Measurements from ENCODE around the gene GTPBP2.
"Not testable (repeated sequence)": the region's sequence is repeated elsewhere in the genome, so short reads cannot be mapped to it uniquely, and the experiment has no call there.

GTPBP2 gene

GRCh38 chr6:43623880-43624785 is 4.9 kb downstream of the GTPBP2 start:
- DNase-seq = no peak

DNA sequence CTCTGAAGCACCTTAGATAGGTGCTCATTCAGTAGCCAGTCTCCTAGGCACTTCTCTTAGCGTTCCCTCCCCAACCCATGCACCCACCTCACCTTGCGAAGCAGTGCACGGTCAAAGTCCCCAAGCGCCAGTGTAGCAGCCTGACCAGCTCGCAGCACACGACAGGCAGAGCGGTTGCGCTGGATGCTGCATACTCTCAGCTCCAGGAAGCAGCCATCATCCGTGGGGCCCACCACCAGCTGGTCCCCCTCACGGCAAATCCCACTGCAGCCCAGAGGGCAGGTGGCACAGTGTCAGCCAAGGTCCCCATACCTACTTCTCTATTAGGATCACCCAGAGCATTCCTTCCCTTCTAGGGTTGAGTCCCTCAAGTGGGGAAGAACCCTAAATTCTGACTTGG is 6.5 kb downstream of the GTPBP2 start:
- DNase-seq = no peak

GRCh38 chr6:43621836-43622180 is 7.3 kb downstream of the GTPBP2 start:
- no peak for DNase-seq

DNA sequence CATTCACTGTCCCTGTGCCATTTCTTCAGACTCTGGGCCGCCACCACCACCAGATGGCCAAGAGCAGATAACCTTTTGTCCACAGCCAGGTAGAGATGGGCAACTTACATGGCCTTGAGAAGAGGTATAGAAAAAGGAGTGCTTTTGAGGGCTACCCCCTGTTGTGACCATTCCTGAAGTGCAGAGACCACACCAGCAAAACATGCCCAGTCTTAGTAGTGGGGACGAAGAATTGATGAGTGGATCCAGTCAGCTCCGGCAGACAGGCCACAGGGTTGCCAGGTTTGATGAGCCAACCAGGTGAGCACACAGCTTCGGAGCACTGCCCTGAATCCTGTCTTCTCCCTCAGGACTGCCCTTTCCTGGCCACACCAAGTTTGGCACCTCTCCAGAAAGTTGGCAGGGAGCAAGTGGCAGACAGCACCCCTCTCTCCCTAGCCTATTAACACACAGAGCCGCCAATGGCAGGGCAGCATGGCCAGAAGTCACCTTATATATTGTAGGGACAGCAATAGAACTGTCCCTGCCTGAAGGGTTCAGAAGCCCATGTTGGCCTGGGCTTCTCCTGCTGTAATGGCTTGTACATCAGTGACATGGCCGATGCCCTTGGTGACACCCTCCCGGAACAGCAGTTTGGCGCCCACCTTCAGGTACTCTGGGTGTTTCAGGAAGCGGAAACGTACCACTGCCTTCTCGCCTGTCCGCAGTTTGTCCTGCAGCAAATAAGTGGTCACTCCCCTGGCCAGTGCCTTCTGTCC is 7.8 kb downstream of the GTPBP2 start:
- no peak for DNase-seq

DNA sequence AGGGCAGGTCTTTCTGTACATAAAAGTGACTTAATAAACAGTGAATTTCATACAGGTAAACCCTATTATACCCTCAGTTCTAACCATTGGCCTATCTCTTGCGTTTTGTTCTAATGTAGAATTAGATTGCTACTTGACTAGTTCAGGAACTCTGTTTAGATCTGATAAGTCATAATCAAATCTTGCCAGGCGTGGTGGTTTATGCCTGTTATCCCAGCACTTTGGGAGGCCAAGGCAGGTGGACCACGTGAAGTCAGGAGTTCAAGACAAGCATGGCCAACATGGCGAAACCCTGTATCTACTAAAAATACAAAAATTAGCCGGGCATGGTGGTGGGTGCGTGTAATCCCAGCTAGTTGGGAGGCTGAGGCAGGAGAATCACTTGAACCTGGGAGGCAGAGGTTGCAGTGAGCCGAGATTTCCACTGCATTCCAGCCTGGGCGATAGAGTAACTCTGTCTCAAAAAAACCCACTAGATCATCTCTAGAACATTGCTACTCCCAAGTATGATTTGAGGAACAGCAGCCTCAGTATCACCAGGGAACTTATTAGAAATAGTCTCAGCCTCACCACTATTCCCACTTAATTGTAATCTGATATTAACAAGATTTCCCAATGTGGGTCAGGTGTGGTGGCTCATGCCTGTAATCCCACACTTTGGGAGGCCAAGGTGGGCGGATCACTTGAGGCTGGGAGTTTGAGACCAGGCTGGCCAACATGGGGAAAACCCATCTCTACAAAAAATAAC is 12.2 kb downstream of the GTPBP2 start:
- no peak for DNase-seq

DNA sequence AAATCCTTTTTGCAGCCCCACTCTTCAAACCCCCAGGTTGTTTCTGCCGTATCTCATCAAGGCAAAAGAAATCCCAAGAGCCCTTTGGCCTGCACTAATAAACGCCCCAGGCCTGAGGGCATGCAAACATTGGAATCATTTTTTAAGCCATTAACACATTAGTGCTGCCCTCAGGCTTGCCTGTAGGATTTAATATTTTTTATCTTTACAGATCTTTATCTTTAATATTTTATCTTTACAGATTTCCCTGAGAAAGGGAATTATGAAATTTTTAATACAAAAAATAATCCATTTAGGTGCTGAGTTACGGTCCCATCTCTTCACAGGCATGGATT is 14.7 kb downstream of the GTPBP2 start:
- DNase-seq = no peak

DNA sequence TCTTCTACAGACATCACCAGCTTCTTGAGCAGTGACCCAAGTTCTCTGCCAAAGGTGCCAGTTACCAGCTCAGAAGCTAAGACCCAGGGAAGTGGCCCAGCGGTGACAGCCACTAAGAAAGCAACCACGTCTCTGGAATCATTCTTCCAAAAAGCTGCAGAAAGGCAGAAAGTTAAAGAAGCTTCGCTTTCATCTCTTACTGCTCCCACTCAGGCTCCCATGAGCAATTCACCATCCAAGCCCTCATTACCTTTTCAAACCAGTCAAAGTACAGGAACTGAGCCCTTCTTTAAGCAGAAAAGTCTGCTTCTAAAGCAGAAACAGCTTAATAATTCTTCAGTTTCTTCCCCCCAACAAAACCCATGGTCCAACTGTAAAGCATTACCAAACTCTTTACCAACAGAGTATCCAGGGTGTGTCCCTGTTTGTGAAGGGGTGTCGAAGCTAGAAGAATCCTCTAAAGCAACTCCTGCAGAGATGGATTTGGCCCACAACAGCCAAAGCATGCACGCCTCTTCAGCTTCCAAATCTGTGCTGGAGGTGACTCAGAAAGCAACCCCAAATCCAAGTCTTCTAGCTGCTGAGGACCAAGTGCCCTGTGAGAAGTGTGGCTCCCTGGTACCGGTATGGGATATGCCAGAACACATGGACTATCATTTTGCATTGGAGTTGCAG is 15.2 kb downstream of the GTPBP2 start:
- DNase-seq = no peak

- no peak for DNase-seq
These were observed 18.6 kb downstream of the GTPBP2 start for GRCh38 chr6:43610431-43610830.

DNA sequence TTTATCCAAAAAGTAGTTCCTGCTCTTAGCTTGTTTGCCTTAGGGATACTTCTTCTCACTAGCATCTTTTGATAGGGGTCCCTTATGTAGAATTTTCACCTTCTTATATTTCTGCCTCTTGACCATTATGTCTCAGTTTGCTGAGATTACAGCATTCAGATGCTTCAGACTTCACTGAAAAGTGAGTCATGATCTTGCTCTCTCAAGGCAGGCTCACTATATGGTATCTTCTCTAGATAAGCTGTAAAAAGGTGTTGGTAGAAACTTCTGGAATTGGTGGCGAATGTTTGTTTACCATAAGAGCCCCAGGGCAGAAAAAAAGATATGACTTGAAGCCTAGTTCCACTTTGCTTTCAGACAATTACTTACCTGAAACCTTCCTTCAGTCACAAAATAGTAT is 19.7 kb downstream of the GTPBP2 start:
- no peak for DNase-seq

- DNase-seq = no peak
These were observed 20.3 kb downstream of the GTPBP2 start for GRCh38 chr6:43608807-43609206.

DNA sequence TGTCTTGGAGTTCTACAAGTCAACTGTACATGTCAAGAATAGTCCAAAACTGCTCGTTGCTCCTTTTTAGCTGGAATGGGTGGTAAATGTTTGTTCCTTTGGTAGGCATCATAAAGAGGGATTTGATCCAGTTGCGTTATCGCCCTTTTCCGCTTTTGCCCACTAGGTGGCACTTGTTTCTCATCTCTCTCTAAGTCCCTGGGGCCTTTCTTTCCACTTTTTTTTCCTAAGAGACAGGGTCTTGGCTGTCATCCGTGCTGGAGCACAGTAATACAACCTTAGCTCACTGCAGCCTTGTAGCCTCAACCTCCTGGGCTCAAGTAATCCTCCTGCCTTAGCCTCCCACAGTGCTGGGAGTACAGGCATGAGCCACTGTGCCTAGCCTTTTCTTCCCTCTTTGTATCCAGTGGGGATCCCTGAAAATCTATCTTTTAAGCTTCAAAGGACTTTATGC is 20.7 kb downstream of the GTPBP2 start:
- DNase-seq = peak; percentile 8 to 65

- no peak for DNase-seq
These were observed 23.0 kb downstream of the GTPBP2 start for GRCh38 chr6:43606019-43606418.

DNA sequence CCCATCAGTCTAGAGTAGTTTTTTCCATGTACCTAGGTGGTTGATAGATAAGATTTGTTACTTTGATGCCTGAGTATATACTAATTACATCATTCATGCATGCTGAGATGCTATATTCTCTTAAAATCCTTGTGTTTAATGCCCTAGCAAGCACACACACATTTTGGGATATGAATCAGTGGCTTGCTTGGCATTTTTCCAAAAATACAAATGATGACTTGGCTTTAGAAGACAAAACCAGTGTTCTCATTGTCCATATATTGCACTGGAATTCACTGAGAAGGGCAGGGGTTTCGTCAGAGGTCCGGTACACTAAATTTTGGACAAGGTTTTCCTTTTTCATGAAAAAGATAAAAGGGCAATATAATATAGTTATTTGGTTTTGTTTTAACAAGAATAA is 24.9 kb downstream of the GTPBP2 start:
- no peak for DNase-seq

GRCh38 chr6:43600595-43600994 is 28.5 kb downstream of the GTPBP2 start:
- DNase-seq = no peak

DNA sequence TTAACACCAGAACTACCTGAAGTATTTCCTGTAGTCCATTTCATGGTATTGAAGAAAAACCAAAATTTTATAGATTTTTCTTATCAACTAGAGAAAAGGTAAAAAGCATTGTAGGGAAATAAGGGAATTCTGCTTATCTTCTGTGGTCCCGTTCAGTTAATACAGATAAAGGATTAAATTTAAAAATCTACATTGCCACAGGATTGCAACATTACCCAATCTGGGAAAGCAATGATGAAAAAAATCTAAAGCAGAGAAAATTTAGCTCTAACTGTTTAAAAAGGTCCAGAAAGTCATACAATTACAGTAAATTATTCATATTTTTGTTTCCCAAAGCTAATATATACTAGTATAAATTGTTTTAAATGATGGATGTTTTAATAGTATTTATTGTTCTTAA is 35.1 kb downstream of the GTPBP2 start:
- DNase-seq = no peak

GRCh38 chr6:43589564-43589963 is 39.5 kb downstream of the GTPBP2 start:
- DNase-seq = not testable (repeated sequence)

GRCh38 chr6:43588194-43588593 is 40.9 kb downstream of the GTPBP2 start:
- no peak for DNase-seq

DNA sequence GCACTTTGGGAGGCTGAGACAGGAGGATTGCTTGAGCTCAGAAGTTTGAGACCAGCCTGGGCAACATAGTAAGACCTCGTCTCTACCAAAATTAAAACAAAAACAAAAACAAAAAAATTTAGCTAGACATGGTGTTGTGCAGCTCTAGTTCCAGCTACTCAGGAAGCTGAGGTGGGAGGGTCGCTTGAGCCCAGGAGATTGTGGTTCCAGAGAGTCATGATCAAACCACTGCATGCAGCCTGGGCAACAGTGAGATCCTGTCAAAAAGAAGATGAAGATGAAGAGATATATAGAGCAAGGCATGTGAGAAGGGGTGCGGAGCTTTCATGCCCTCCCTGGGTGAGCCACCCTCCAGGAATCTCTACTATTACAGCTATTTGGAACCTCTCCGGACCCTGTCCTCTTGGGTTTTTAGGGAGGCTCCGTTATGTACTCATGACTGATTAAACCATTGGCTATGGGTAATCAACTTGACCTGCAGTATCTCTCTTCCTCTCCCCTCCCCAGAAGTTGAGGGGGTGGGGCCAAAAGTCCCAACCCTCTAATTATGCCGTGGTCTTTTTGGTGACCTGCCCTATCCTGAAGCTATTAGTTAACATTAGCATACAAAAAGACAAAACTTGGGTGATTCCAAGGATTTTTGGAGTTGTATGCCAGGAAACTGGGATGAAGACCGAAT is 44.0 kb downstream of the GTPBP2 start:
- no peak for DNase-seq

DNA sequence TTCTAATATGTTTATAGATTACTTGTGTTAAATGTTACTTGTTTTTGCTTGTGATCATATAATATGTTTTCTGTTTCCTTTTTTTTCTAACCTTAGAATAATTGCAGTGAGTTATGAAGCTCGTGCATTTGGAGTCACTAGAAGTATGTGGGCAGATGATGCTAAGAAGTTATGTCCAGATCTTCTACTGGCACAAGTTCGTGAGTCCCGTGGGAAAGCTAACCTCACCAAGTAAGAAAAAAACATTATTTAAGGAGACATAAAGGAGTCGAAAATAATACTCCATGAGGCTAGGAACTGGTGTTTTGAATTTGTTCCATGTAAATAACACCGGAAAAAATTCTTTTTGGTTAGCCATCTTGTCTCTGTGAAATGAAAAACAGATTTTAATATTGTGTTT is 46.2 kb downstream of the GTPBP2 start:
- no peak for DNase-seq

GRCh38 chr6:43579171-43579570 is 49.9 kb downstream of the GTPBP2 start:
- DNase-seq = no peak

GRCh38 chr6:43578748-43579147 is 50.3 kb downstream of the GTPBP2 start:
- DNase-seq = no peak

- peak; percentile 87 to 92 for DNase-seq
These were observed 53.1 kb downstream of the GTPBP2 start, which contains the start of the genes POLH and XPO5 for GRCh38 chr6:43575772-43576551. Gene POLH (plus strand): TSS chr6:43576185. CDS start chr6:43582320, 6,135 bp downstream. Gene XPO5 (minus strand): TSS chr6:43576038. CDS start chr6:43575864, 174 bp downstream.

Data from NCI-H1930 (cell line).